Measurements from ENCODE around the gene GRM6.

GRM6 gene

GRCh38 chr5:178994580-178995340, at the start of gene GRM6:
Gene GRM6 (minus strand): TSS chr5:178995320. CDS start chr5:178994944, 376 bp downstream.
- DNase-seq: no peak

- no peak for DNase-seq
These were observed 49.6 kb upstream of the GRM6 start for GRCh38 chr5:179044765-179045164.

- DNase-seq: no peak
These were observed 38.0 kb upstream of the GRM6 start for GRCh38 chr5:179033004-179033580.

- no peak for DNase-seq
These were observed 28.5 kb upstream of the GRM6 start, which contains the start of gene ZNF879 for GRCh38 chr5:179023528-179024189. Gene ZNF879 (plus strand): TSS chr5:179023804. CDS start chr5:179025005, 1,201 bp downstream.

- no peak for DNase-seq
These were observed 13.5 kb upstream of the GRM6 start for GRCh38 chr5:179008667-179009066.

GRCh38 chr5:179006564-179006963, 11.4 kb upstream of the GRM6 start:
- no peak for DNase-seq

- DNase-seq: no peak
These were observed 3.3 kb upstream of the GRM6 start for GRCh38 chr5:178998441-178998840.

- DNase-seq: no peak
These were observed 2.1 kb upstream of the GRM6 start for GRCh38 chr5:178997191-178997590.

- no peak for DNase-seq
These were observed 1.0 kb upstream of the GRM6 start for GRCh38 chr5:178996156-178996555.

- DNase-seq: no peak
These were observed 196 bp upstream of the GRM6 start for GRCh38 chr5:178995341-178995690.

- no peak for DNase-seq
These were observed 1.1 kb downstream of the GRM6 start for GRCh38 chr5:178993955-178994579.

- no peak for DNase-seq
These were observed 1.8 kb downstream of the GRM6 start for GRCh38 chr5:178993236-178993765.

GRCh38 chr5:178992291-178992895, 2.7 kb downstream of the GRM6 start:
- no peak for DNase-seq

- DNase-seq: no peak
These were observed 3.7 kb downstream of the GRM6 start for GRCh38 chr5:178991190-178992145.

- DNase-seq: no peak
These were observed 4.6 kb downstream of the GRM6 start for GRCh38 chr5:178990491-178990890.

GRCh38 chr5:178989311-178989710, 5.8 kb downstream of the GRM6 start:
- no peak for DNase-seq

GRCh38 chr5:178988436-178989220, 6.5 kb downstream of the GRM6 start:
- DNase-seq: no peak

- DNase-seq: no peak
These were observed 8.7 kb downstream of the GRM6 start for GRCh38 chr5:178986326-178986960.

- no peak for DNase-seq
These were observed 10.7 kb downstream of the GRM6 start for GRCh38 chr5:178984145-178985072.
